Stimulated activated naive CD8-positive, alpha-beta T cell treated with anti-CD3 and anti-CD28 coated beads, Interleukin-15, Interleukin-2, amounts not matched to agents 100 ng/mL and 50 ng/mL, for 24 hours (primary cell): Measurements from ENCODE around the gene RHEBL1.

Source experiments
- H3K27ac Mint-ChIP-seq: one replicate; pipeline ENCODE4 v1.8.0; 2021; ENCODE audit warnings: mild to moderate bottlenecking, mixed read lengths
- H3K27me3 Mint-ChIP-seq: one replicate; pipeline ENCODE4 v1.8.0; 2021; ENCODE audit warnings: mixed read lengths
- H3K36me3 Mint-ChIP-seq: one replicate; pipeline ENCODE4 v1.8.0; 2021; ENCODE audit warnings: low read depth, mixed read lengths
- H3K4me1 Mint-ChIP-seq: one replicate; pipeline ENCODE4 v1.8.0; 2021; ENCODE audit warnings: low read depth, mixed read lengths
- H3K4me3 Mint-ChIP-seq: one replicate; pipeline ENCODE4 v1.8.0; 2021; ENCODE audit warnings: mild to moderate bottlenecking, mixed read lengths
- H3K9me3 Mint-ChIP-seq: one replicate; pipeline ENCODE4 v1.8.0; 2021; ENCODE audit warnings: mixed read lengths

RHEBL1 gene

DNA sequence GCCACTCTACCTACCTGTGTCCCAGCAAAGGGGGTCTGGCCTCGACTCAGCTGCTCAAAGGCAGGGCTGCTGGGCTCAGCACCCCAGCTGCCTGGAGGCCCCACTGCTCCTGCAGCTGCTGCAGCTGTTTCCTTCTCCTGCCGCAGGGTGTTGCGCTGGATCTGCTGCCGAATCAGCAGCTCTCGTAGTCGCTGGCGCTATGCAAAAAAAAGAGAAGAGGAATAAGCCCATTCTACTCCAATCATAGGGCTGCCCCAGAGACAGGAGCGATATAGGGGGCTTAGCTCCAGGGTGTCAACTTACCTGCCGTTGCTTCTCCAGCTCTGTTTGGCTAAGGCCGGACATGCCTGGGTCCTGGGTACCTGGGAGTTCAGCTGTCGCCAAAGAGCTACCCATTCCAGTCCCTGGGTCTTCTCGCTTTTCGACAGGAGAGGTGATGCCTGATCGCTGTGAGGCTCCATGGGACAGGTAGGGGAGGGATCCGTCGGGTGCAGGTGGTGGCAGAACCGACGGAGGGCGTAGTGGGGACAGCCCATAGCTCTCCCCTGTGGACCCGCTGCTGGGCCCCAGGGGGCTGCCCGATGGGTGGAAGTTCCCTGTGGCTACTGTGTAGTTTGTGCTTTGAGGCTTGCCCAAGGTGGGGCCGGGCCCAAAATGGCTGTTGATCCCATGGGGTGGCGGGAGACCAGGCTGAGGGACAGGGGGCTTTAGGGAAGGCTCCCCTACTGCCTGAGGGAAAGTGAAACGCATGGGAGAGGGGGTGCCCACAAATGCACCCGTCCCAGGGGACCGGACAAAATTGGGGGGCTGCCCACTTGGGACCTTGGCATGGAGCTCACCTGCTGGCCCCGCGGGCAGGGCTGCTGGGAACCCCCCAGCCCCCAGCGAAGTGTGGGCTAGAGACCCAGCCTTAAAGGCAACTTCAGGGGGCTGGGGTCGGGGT lies 30.1 kb downstream of the RHEBL1 start:
- Mint-ChIP-seq H3K9me3 (no peaks in the 10 kb centered on the region), H3K4me3 (no peak overlapping the region), H3K27me3 (no peaks in the 10 kb centered on the region), H3K27ac (no peak overlapping the region), H3K4me1 (no peaks in the 10 kb centered on the region), H3K36me3 (peaks cover 59% of the 10 kb centered on the region)

DNA sequence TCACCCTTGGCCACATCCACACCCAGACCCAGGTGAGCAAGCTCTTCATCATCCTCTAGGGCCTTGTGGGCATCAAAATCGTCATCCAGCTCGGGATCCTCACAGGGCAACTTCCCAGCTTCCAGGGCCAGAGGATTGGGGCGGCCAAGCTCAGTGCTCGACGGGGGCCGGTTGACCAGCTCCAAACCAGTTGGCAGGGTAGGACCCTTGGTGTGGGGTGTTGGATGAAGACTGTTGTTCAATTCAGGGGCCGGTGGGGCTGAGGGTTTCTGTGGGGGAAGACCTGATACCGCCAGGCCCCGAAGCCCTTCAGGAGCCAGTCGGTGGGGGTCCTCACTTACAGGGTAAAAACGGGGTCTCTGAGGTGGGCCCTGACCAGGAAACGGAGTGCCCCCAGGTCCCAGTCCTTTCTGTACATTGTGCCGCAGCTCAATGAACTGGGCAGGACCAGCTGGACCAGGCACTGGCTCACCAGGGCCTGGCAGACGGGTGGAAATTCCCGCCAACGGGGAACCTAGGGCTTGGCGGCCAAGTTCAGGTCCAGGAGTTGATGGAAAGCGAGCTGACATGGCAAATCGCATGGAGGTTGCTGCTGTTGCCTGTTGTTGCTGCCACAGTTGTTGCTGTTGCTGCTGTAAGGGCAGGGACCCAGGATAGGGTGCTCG lies 31.4 kb downstream of the RHEBL1 start:
- Mint-ChIP-seq H3K4me1 (no peaks in the 10 kb centered on the region), H3K36me3 (peaks cover 58% of the 10 kb centered on the region), H3K4me3 (no peak overlapping the region), H3K27me3 (no peaks in the 10 kb centered on the region), H3K9me3 (no peaks in the 10 kb centered on the region), H3K27ac (no peak overlapping the region)

GRCh38 chr12:49037947-49038237 lies 31.9 kb downstream of the RHEBL1 start:
- H3K27me3 Mint-ChIP-seq: no peaks in the 10 kb centered on the region
- no peaks in the 10 kb centered on the region for H3K4me1 Mint-ChIP-seq
- H3K36me3 Mint-ChIP-seq: peaks cover 55% of the 10 kb centered on the region
- no peak overlapping the region for H3K4me3 Mint-ChIP-seq
- no peaks in the 10 kb centered on the region for H3K9me3 Mint-ChIP-seq
- H3K27ac Mint-ChIP-seq: no peak overlapping the region

DNA sequence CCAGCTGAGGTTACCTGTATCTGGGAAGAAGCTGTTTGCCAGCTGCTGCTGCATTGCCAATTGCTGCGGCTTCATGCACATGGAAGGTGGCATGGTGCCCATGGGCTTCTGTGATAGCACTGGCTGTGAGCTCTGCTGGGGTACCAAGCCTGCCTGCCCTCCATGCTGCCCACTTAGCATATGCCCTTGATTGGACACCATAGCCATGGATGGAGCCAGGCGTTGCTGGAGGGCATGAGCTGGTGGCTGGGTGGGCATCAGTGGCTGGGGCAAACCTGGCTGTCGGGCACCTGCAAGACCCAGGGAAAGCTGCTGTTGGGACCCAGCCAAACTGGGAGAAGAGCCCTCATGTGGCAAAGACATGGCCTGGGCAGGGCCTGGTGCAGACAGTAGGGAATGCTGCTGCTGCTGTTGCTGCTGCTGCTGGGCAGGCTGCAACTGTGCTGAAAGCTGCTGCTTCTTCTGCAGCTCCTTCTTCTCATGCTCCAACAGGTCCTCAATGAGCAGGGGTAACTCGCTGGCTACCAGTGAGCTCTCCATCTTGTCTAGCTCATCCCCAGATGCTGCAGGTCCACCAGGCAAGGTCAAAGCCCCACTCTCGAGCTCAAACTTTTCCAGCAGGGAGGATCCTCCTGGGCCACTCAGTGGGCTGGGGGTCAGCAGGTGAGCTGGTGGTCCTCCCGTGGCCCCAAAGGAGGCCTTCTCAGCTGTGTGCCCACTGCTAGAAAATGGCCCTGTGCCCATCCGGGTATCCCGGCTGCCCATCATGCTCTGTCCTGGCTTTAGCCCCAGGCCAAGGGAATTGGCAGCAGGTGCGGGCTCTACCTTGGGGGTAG lies 32.5 kb downstream of the RHEBL1 start:
- no peaks in the 10 kb centered on the region for H3K4me1 Mint-ChIP-seq
- no peaks in the 10 kb centered on the region for H3K9me3 Mint-ChIP-seq
- H3K27me3 Mint-ChIP-seq: no peaks in the 10 kb centered on the region
- no peak overlapping the region for H3K4me3 Mint-ChIP-seq
- H3K27ac Mint-ChIP-seq: no peak overlapping the region
- peaks cover 49% of the 10 kb centered on the region for H3K36me3 Mint-ChIP-seq

- Mint-ChIP-seq H3K27me3 (no peaks in the 10 kb centered on the region), H3K4me1 (no peaks in the 10 kb centered on the region), H3K4me3 (no peak overlapping the region), H3K9me3 (no peaks in the 10 kb centered on the region), H3K27ac (no peak overlapping the region), H3K36me3 (peaks cover 43% of the 10 kb centered on the region)
These were observed 33.8 kb downstream of the RHEBL1 start for GRCh38 chr12:49036029-49036428.

DNA sequence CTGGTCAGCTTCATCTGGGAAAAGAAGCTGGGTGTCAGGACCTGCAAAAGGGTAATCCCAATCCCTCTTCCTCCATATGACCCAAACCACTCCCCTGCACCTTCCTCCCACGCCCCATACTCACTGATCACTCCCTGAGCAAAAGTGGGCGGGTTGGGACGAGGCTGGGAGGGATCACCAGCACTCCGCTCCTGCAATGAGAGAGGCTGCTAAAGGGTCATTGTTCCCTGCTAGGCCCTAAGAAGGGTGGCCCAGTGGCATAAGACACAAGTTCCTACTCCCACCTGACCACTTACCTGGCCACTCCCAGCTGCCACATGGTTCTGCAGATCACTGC lies 35.5 kb downstream of the RHEBL1 start:
- H3K27me3 Mint-ChIP-seq: no peaks in the 10 kb centered on the region
- H3K9me3 Mint-ChIP-seq: no peaks in the 10 kb centered on the region
- peaks cover 52% of the 10 kb centered on the region for H3K36me3 Mint-ChIP-seq
- H3K27ac Mint-ChIP-seq: no peak overlapping the region
- no peak overlapping the region for H3K4me3 Mint-ChIP-seq
- H3K4me1 Mint-ChIP-seq: no peaks in the 10 kb centered on the region

DNA sequence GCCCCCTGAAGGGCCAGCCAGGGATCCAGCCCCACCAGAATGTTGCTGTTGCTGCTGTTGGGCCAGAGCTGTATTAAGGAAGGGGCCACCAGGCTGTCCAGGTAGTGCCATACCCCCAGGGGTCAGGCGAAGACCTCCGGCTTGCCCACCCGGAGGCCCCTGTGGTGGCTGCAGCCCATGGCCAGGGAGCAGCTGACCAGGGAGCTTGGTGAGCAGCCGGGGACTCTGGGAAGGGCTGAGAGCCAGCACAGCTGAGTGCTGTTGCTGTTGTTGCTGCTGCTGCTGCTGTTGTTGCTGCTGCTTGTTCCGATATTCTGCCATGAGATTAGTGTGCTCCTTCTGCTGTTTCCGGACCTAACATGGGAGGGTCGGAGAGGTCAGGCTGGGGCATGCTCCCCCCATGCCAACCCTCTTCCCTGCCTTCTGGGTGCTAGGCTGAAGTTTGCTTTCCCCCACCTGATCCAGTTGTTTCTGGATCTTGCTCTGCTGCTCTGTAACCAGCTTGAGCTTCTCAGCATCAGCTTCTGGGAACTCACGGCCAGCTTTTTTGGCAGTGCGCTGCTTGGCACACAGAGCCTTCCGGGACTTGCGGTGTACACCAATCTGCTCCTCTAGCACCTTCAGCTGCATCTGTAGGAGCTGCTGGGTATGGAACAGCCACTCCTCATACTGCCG lies 36.0 kb downstream of the RHEBL1 start:
- no peaks in the 10 kb centered on the region for H3K9me3 Mint-ChIP-seq
- H3K4me3 Mint-ChIP-seq: no peak overlapping the region
- H3K27ac Mint-ChIP-seq: no peak overlapping the region
- H3K27me3 Mint-ChIP-seq: no peaks in the 10 kb centered on the region
- H3K4me1 Mint-ChIP-seq: no peaks in the 10 kb centered on the region
- peaks cover 52% of the 10 kb centered on the region for H3K36me3 Mint-ChIP-seq

GRCh38 chr12:49032679-49033447 lies 36.9 kb downstream of the RHEBL1 start:
- Mint-ChIP-seq H3K27ac (peak overlapping the region; percentile 28), H3K27me3 (no peaks in the 10 kb centered on the region), H3K4me3 (no peak overlapping the region), H3K9me3 (no peaks in the 10 kb centered on the region), H3K4me1 (no peaks in the 10 kb centered on the region), H3K36me3 (peaks cover 53% of the 10 kb centered on the region)

- Mint-ChIP-seq H3K27me3 (no peaks in the 10 kb centered on the region), H3K9me3 (no peaks in the 10 kb centered on the region), H3K27ac (no peak overlapping the region), H3K36me3 (peaks cover 58% of the 10 kb centered on the region), H3K4me3 (no peak overlapping the region), H3K4me1 (no peaks in the 10 kb centered on the region)
These were observed 37.5 kb downstream of the RHEBL1 start for GRCh38 chr12:49032276-49032675.

GRCh38 chr12:49031573-49032161 lies 38.1 kb downstream of the RHEBL1 start:
- Mint-ChIP-seq H3K4me3 (no peak overlapping the region), H3K4me1 (no peaks in the 10 kb centered on the region), H3K9me3 (no peaks in the 10 kb centered on the region), H3K27me3 (no peaks in the 10 kb centered on the region), H3K27ac (no peak overlapping the region), H3K36me3 (peaks cover 58% of the 10 kb centered on the region)

- Mint-ChIP-seq H3K4me1 (no peaks in the 10 kb centered on the region), H3K36me3 (peaks cover 60% of the 10 kb centered on the region), H3K27ac (no peak overlapping the region), H3K4me3 (no peak overlapping the region), H3K27me3 (no peaks in the 10 kb centered on the region), H3K9me3 (no peaks in the 10 kb centered on the region)
These were observed 38.8 kb downstream of the RHEBL1 start for GRCh38 chr12:49030714-49031572.

DNA sequence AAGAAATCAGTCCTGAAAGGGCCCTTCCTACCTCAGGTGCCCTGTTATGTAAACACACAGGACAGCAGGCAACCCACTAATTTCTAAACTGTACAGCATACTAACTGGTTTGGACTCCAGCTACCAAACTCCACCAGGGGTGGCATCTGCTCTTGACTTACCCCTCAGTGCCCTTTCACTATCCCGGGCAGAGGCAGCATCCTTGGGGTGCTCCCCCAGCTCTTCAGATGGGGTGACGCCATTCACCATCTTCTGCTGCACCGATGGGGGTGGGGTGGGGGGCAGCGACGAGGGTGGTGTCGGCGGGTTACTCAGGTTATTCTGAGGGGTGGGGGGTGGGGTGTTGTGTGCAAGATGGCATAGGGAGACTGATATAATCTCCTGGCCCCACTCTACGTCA lies 39.7 kb downstream of the RHEBL1 start:
- Mint-ChIP-seq H3K4me1 (no peaks in the 10 kb centered on the region), H3K27ac (no peak overlapping the region), H3K36me3 (peaks cover 58% of the 10 kb centered on the region)

DNA sequence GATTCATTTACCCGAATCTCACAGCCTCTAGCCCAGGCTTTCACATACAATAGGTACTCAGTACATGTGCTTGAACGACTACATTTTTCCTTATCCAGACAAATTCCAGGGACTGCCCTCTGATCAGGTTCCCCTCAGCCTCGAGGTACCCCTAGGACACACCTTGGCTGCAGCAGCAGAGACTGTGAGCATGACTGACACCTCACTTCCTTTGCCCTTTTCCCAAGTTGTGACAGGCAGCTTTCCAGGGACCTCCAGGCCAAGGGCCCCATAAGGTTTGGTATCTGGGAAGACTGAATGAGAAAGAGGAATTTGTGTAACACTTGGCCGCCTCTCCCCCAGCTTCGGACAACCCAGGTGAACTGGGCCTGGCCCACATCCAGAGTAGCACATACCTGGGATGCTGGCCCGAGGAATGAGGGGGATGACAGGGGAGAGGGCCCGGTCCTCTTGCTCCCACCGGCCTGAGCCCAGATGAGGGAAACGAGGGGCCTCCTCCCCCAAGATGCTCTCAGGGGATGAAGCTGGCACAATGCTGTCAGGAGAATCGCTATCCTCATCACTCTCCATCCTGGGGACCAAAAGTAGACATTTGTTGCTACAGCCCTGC lies 41.0 kb downstream of the RHEBL1 start:
- no peak overlapping the region for H3K4me3 Mint-ChIP-seq
- H3K27ac Mint-ChIP-seq: no peak overlapping the region
- no peaks in the 10 kb centered on the region for H3K4me1 Mint-ChIP-seq

More for the DNA sequence above, 39.7 kb downstream of the RHEBL1 start:
- H3K27me3 Mint-ChIP-seq: no peaks in the 10 kb centered on the region
- no peak overlapping the region for H3K4me3 Mint-ChIP-seq
- no peaks in the 10 kb centered on the region for H3K9me3 Mint-ChIP-seq

More for the DNA sequence above, 41.0 kb downstream of the RHEBL1 start:
- Mint-ChIP-seq H3K9me3 (no peaks in the 10 kb centered on the region), H3K36me3 (peaks cover 45% of the 10 kb centered on the region), H3K27me3 (no peaks in the 10 kb centered on the region)
